GM12891 (cell line): ENCODE measurements around the gene MNT.

Experiments used
- DNase-seq: peaks from one replicate; pipeline ENCODE4 v3.0.0; 2011; ENCODE audit warnings: low spot score; ENCODE audit not compliant: insufficient read length
- FAIRE-seq: peaks from 2 replicates; lab custom pipeline; 2011; peaks lifted over from hg19 to GRCh38; lab: Jason Lieb, UNC
- PAX5 ChIP-seq: IDR thresholded peaks from 2 replicates; pipeline ENCODE4 v1.6.1; 2011; ENCODE audit warnings: low read length, moderate library complexity, mild to moderate bottlenecking; ENCODE audit not compliant: insufficient read depth, severe bottlenecking
- POLR2A ChIP-seq: IDR thresholded peaks from 2 replicates; pipeline ENCODE4 v1.6.1; 2011; ENCODE audit warnings: low read depth, low read length, control low read depth
- POLR2AphosphoS5 ChIP-seq: IDR thresholded peaks from 2 replicates; pipeline ENCODE4 v1.6.1; 2011; ENCODE audit warnings: low read depth, low read length, control low read depth
- POU2F2 ChIP-seq: IDR thresholded peaks from 2 replicates; pipeline ENCODE4 v1.6.1; 2011; ENCODE audit warnings: low read depth, mild to moderate bottlenecking, control low read depth, low read length, moderate library complexity
- SPI1 ChIP-seq: IDR thresholded peaks from 2 replicates; pipeline ENCODE4 v1.6.1; 2011; ENCODE audit warnings: low read depth, low read length, control low read depth
- TAF1 ChIP-seq: IDR thresholded peaks from 2 replicates; pipeline ENCODE4 v1.6.1; 2011; ENCODE audit warnings: low read depth, low read length, control low read depth

The MNT gene

GRCh38 chr17:2419486-2419885, 18.6 kb upstream of the MNT start:
- FAIRE-seq (no peak), DNase-seq (no peak)
- no peak for TF ChIP-seq PAX5
- no peak for TF ChIP-seq POLR2A
- TF ChIP-seq POU2F2, result no peak

GRCh38 chr17:2418572-2418971, 17.7 kb upstream of the MNT start:
- DNase-seq (no peak), FAIRE-seq (no peak)
- TF ChIP-seq POLR2A, result no peak
- no peak for TF ChIP-seq POLR2AphosphoS5
- no peak for TF ChIP-seq PAX5
- no peak for TF ChIP-seq POU2F2
- no peak for TF ChIP-seq SPI1
- no peak for TF ChIP-seq TAF1

GRCh38 chr17:2416010-2416734, 15.3 kb upstream of the MNT start:
- TF ChIP-seq POLR2A (no peak), SPI1 (no peak), PAX5 (no peak), POLR2AphosphoS5 (no peak)
- DNase-seq, result peak; percentile 82
- peak; percentile 89 for FAIRE-seq

GRCh38 chr17:2415081-2415480, 14.2 kb upstream of the MNT start:
- no peak for FAIRE-seq
- TF ChIP-seq TAF1 (no peak), POU2F2 (no peak), PAX5 (no peak), POLR2AphosphoS5 (no peak), POLR2A (no peak), SPI1 (no peak)

DNA sequence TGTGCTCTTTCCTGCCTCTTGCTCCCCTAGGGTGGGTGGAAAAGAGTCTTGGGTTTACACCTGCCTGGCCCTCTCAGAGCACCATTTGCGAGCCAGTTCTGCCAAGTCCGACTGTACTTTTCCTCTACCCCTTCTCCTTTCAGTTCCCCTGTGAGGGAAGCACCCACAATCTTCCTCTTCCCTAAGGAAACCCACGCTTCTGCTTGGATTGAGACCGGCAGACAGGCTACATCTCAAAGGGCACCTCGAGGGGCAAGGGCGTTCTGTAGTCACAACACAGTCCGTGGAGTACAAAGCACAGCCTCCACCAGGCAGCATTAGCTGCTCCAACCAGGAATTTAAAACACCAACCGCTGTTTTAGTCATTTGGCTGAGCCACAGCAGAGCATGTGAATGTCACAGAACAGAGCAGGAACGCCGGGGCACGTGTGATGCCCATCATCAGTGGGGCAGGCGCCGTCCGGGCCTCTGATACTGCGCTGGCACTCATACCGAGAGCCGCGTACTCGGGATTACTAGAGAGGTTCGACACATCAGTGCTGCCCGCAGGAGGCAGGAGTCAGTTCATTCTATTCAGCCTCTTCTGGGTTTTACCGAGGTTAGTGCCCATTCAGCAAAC, 13.7 kb upstream of the MNT start:
- FAIRE-seq (peak; percentile 57), DNase-seq (no peak)
- TF ChIP-seq POLR2A (no peak), SPI1 (no peak), TAF1 (no peak), POU2F2 (no peak), POLR2AphosphoS5 (no peak), PAX5 (no peak)

More at GRCh38 chr17:2415081-2415480, 14.2 kb upstream of the MNT start:
- DNase-seq, result no peak

DNA sequence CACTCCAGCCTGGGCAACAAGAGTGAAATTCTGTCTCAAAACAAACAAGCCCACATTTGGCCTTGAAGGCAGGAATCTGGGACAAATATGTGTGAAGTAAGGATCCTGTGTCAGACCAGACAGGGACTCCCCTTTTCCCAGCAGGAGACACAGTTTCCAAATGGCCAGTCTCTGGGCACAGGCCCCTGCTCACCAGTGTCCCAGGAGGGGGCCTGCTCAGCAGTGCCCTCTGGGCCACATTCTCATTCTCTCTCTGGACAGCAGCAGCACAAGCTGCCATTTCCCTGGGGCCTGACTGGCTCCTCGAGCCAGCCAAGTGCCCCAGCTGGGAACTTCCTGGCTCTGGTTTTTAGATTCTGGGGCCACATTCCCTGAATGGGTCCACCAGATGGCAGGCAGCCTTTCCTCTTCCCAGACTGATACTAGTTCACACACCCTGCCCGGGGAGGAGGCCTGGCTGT, 11.7 kb upstream of the MNT start:
- no peak for TF ChIP-seq POU2F2
- TF ChIP-seq POLR2A, result no peak
- no peak for TF ChIP-seq POLR2AphosphoS5
- TF ChIP-seq PAX5, result no peak
- TF ChIP-seq SPI1, result no peak
- TF ChIP-seq TAF1, result no peak
- FAIRE-seq, result no peak
- no peak for DNase-seq

DNA sequence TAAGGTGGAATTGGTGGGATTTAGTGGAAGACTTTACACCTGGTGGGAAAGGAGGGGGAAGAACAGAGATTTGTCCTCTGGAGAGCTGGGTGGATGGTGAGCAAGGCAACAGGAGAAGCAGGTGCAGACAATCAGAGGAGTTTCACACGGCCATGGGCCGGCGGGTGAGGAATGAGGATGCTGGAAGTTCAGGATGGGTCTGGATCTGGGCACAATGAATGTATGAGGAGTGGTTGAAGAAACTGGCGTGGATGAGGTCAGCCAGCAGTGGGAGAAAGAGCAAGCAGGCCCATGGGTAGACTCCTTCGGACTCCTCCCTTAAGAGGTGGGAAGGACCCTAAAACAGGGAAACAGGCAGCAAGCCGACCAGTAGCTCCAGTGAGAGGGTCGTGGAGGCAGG, 10.1 kb upstream of the MNT start:
- DNase-seq (no peak), FAIRE-seq (no peak)
- TF ChIP-seq PAX5 (no peak), SPI1 (no peak), TAF1 (no peak), POLR2AphosphoS5 (no peak), POLR2A (no peak), POU2F2 (no peak)

DNA sequence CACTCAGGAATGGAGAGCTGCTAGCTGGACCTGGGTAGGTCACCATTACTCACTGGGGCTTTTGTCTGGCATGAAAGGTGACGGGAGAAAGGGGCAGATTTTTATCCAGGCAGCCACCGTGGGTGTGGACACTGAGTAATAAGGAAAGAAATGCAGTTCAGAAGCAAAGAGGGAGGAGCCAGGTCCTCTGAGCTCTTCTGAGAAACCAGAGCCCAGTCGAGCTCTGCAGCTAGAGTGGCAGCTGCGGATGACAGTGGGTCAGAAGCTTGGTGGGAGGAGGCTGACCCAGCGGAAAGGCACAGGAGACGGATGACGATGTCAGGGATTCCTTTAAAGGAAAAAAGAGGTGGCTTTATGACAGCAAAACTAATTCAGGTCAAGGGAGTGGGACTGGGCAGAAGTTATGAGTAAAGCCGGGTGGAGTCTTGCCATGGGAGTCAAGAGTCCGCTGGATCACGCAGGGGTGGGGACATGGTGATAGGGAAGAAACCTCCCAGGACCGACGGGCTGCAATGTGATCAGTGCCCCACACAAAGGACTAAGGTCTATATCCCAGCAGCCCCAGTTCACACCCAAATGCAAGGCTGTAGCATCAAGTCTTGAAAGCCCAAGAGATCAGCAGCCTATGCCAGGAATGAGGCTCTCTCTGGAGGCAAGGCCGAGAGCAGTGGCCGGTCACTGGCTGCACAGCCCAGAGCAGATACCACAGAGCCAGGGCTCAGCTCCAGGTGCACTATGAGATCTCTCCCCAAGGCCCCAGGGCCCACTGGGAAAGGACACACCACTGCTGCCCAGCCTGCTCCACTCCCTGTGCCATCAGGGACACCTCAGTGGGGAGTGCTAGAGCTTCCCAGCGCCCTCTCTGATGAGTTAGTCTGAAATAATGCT, 6.3 kb upstream of the MNT start:
- TF ChIP-seq SPI1 (no peak), PAX5 (no peak), POLR2AphosphoS5 (no peak), POU2F2 (no peak), POLR2A (no peak), TAF1 (no peak)
- FAIRE-seq (no peak), DNase-seq (no peak)

GRCh38 chr17:2406271-2406902, 5.5 kb upstream of the MNT start:
- DNase-seq (no peak), FAIRE-seq (no peak)
- no peak for TF ChIP-seq POLR2AphosphoS5
- TF ChIP-seq SPI1, result no peak
- TF ChIP-seq PAX5, result no peak
- no peak for TF ChIP-seq TAF1
- TF ChIP-seq POU2F2, result no peak
